Measurements from ENCODE around the gene TAL1.
"Not testable (repeated sequence)": the region's sequence is repeated elsewhere in the genome, so short reads cannot be mapped to it uniquely, and the experiment has no call there.

Gene TAL1

GRCh38 chr1:47232187-47232874, at the start of gene TAL1:
TAL1 (minus strand) TSS chr1:47232225; CDS start chr1:47225888, 6,337 bp downstream.
- no peak for DNase-seq
- intact Hi-C loops (cut with DNase I), result no loop called here

DNA sequence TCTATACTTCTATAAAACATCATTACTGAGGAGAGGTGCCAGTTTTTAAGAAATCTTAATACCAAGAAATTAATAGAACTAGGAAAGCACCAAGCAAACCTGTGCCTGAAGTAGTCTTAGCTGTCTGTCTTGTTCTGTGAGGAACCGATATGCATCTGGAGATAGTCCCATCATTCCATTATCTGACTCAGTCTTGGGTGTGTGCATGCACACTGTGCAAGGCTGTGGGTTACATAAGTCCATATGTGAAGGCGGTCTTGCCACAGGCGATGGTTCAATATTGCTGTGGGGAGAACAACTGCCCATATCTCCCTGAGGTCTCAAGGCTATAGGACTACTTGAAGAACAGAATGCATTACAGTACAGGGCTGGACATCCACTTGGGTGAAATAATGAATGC, 48.1 kb upstream of the TAL1 start:
- intact Hi-C loops (cut with DNase I), result no loop called here
- no peak for DNase-seq

DNA sequence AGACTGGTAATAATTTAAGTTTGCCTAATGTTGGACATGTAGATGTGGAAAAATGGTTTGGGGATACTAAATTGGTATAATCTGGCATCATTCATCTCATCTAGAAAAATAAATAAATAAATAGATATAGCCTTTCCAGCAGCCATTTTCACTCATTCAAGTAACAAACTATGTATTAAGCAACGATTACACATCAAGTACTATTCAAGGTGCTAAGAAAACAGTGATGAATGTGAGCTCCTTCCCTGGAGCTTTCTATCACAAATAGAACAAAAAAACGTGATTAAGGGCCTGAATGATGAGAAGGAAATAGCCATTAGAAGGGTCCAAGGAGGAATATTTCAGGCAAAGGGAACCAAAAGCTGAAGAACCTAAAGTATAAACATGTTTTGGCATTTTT, 44.8 kb upstream of the TAL1 start:
- intact Hi-C loops (cut with DNase I), result no loop called here
- DNase-seq, result no peak

DNA sequence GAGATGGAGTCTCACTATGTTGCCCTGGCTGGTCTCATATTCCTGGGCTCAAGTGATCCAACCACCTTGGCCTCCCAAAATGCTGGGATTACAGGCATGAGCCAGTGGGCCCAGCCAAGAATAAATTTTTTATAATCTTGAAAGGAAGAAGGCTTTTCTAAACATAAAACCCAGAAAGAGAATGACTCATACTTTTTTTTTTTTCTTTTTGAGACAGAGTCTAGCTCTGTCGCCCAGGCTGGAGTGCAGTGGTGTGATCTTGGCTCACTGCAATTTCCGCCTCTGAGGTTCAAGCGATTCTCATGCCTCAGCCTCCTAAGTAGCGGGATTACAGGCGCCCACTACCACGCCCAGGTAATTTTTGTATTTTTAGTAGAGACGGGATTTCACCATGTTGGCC, 43.8 kb upstream of the TAL1 start:
- not testable (repeated sequence) for DNase-seq

GRCh38 chr1:47265529-47265928, 33.5 kb upstream of the TAL1 start:
- intact Hi-C loops (cut with DNase I); DNase-seq: not testable (repeated sequence)

More for the DNA sequence above, 43.8 kb upstream of the TAL1 start:
- intact Hi-C loops (cut with DNase I), result not testable (repeated sequence)

DNA sequence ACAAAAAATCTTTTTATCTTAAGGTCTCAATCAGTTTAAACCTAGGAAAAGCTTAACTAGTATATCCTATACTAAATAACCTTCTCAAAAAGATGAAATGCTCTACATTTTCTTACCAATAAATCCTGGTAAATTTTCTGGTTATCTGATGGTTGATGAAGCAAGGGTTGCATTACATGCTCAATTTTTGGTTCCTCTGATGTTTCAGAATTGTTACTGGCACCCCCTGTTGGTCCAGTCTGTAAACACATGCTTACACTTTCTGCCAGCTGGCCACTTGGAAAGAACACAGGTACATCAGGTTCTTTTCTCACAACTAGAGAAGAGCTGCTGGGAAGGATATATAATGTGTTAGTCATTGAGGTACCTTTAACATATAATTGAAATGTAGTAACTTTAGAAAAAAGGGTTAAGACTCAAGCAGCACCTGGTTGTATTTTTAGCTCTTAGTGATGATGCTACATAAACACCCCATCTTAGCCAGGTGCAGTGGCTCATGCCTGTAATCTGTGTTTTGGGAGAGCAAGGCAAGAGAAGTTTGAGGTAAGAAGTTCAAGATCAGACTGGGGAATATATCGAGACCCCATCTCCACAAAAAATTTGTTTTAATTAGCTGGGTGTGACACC, 30.9 kb upstream of the TAL1 start:
- intact Hi-C loops (cut with DNase I), result no loop called here
- DNase-seq, result no peak

- intact Hi-C loops (cut with DNase I), result no loop called here
- DNase-seq, result no peak
These were observed 25.2 kb upstream of the TAL1 start for GRCh38 chr1:47257224-47257623.

- intact Hi-C loops (cut with DNase I), result no loop called here
These were observed 20.8 kb upstream of the TAL1 start for GRCh38 chr1:47252795-47253194.

GRCh38 chr1:47252369-47252768, 20.3 kb upstream of the TAL1 start:
- intact Hi-C loops (cut with DNase I), result no loop called here

More at GRCh38 chr1:47252795-47253194, 20.8 kb upstream of the TAL1 start:
- DNase-seq, result no peak

GRCh38 chr1:47249755-47250154, 17.7 kb upstream of the TAL1 start:
- intact Hi-C loops (cut with DNase I), result no loop called here
- no peak for DNase-seq

More at GRCh38 chr1:47252369-47252768, 20.3 kb upstream of the TAL1 start:
- no peak for DNase-seq

- intact Hi-C loops (cut with DNase I), result no loop called here
- DNase-seq, result no peak
These were observed 12.4 kb upstream of the TAL1 start for GRCh38 chr1:47244339-47244862.

DNA sequence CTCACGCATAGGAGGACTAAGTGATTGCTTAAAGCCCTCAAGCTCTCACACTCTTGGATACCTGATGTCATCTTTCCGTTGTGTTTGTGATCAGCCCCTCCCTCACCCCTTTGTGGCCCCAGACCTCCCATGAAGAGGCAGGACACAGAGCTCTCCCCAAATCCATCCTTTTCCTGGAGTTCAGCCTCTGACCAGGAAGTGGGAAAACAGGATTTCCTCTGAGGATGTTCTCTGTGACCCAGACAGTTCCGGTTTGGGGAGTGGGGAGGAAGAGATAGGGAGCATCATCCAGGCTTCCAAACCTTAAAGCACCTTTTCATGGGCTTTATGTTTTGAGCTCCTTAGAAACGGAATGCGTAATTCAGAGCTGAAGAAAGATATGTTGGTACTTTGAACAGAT, 11.9 kb upstream of the TAL1 start:
- intact Hi-C loops (cut with DNase I), result no loop called here
- no peak for DNase-seq

- intact Hi-C loops (cut with DNase I), result no loop called here
- DNase-seq, result no peak
These were observed 9.4 kb upstream of the TAL1 start for GRCh38 chr1:47241114-47242113.

GRCh38 chr1:47238935-47239592, 7.0 kb upstream of the TAL1 start:
- no peak for DNase-seq
- intact Hi-C loops (cut with DNase I), result no loop called here

GRCh38 chr1:47235806-47236205, 3.8 kb upstream of the TAL1 start:
- DNase-seq, result no peak
- intact Hi-C loops (cut with DNase I), result no loop called here

- intact Hi-C loops (cut with DNase I), result no loop called here
- peak in 7 of 10 donors; percentile 13 to 88 (median 44) for DNase-seq
These were observed 3.2 kb upstream of the TAL1 start for GRCh38 chr1:47235241-47235681.

DNA sequence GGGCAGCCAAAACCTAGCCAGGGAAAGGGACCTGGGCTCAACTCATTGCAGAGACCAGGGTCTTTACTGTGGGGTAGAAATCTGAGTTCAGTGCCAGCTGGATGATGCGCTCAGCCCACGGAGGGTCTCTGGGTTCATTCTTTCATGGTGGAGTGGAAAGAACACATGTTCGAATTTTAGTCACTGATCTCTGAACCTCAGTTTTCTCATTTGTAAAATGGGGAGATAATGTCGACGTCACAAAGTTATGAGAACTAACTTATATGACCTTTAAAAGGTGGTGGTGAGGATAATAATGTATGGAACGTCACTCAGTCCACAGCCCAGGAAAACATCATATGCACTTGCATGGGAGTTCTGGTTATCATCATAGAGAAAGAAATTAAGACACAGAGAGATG, 1.2 kb upstream of the TAL1 start:
- DNase-seq, result no peak
- intact Hi-C loops (cut with DNase I), result no loop called here

- DNase-seq, result no peak
- intact Hi-C loops (cut with DNase I), result no loop called here
These were observed 481 bp downstream of the TAL1 start for GRCh38 chr1:47231301-47232186.

DNA sequence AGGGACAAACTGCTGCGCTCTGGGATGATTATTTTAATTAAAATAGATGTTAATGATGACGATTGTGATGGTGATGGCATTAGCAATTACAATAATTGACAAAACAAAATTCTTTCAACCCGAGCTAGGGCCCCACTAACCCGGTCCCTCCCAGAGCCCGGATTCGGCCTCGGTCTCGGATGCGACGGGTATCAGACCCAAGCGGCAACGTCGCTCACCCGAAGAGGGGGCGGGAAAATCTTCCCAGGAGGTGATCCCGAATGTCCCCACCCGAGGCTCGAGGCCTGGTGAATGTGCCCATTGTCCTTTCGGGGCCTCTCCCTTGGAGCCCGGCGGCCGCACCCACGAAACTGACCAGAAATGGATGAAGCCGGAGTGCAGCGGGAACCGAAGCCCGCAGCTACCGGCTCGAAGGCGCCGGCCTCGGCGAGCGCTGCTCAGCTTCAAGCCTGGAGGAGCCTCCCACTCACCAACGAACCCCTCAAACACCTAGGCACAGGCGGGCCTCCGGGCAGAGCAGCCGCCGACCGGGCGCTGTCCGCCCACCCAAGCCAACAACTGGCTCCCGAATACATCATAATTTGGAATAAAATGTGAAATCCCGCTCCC, 1.2 kb downstream of the TAL1 start:
- intact Hi-C loops (cut with DNase I), result no loop called here
- DNase-seq, result no peak

Data from posterior cingulate gyrus (tissue), 11 donors.